ENCODE results near the gene BLOC1S1. TPM values are rescaled to one million over a fixed set of nuclear protein-coding genes. Genes with fewer than 3 reads are reported as not detected.

Gene BLOC1S1
- total and polyA plus RNA-seq, 10 of the 15 experiments (the other 5 are each of a cell fraction or from before 2014, with no cell fraction given), result 126 to 285 (median 166) TPM

DNA sequence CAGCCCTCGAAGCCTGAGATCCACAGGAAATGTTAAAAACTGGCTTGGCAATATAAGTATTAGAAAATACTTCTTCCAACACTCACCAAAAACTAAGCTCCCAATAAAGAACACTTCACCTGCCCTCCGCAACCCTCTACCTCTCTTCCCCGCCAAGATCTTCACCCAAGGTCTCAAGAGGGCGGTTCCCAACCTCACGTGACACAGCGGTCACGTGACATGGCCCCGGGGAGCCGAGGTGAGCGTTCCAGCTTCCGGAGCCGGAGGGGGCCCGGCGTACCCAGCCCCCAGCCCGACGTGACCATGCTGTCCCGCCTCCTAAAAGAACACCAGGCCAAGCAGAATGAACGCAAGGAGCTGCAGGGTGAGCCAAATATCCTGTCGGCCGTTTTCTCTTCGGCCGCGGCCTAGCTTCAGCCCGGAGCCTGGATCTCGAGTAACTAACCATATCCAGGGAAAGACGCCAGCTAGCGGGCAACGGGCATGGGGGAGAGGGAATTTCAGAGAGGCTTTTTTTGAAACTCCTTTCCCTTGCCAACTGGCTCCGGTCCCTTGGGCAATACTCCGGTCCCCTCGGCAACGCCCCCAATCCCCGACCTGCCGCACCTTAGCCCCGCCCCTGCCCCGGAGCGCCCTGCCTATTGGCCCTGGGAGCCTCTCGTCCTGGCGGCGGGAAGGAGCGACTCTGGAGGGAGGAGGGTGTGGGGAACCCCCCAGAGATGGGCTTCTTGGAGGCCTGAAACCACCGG is at the start of gene BLOC1S1 (continued):
- TF ChIP-seq, protein P1, sequence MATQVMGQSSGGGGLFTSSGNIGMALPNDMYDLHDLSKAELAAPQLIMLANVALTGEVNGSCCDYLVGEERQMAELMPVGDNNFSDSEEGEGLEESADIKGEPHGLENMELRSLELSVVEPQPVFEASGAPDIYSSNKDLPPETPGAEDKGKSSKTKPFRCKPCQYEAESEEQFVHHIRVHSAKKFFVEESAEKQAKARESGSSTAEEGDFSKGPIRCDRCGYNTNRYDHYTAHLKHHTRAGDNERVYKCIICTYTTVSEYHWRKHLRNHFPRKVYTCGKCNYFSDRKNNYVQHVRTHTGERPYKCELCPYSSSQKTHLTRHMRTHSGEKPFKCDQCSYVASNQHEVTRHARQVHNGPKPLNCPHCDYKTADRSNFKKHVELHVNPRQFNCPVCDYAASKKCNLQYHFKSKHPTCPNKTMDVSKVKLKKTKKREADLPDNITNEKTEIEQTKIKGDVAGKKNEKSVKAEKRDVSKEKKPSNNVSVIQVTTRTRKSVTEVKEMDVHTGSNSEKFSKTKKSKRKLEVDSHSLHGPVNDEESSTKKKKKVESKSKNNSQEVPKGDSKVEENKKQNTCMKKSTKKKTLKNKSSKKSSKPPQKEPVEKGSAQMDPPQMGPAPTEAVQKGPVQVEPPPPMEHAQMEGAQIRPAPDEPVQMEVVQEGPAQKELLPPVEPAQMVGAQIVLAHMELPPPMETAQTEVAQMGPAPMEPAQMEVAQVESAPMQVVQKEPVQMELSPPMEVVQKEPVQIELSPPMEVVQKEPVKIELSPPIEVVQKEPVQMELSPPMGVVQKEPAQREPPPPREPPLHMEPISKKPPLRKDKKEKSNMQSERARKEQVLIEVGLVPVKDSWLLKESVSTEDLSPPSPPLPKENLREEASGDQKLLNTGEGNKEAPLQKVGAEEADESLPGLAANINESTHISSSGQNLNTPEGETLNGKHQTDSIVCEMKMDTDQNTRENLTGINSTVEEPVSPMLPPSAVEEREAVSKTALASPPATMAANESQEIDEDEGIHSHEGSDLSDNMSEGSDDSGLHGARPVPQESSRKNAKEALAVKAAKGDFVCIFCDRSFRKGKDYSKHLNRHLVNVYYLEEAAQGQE (IDR thresholded peaks at IDR 0.05; ENCODE audit: low read depth, low read length), result no peak
- no peak for TF ChIP-seq SUZ12 (IDR thresholded peaks at IDR 0.05; ENCODE audit: unreplicated experiment)
- TF ChIP-seq, protein P2, sequence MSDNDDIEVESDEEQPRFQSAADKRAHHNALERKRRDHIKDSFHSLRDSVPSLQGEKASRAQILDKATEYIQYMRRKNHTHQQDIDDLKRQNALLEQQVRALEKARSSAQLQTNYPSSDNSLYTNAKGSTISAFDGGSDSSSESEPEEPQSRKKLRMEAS (IDR thresholded peaks at IDR 0.05; ENCODE audit: low read depth, low read length), result peak; percentile 88
- TF ChIP-seq NFIC (IDR thresholded peaks at IDR 0.05; ENCODE audit: low read depth, low read length), result peak; percentile 97
- TF ChIP-seq CHD2 (IDR thresholded peaks at IDR 0.05; ENCODE audit: borderline replicate concordance, low read depth, low read length), result no peak
- 0 out of 2 replicates have a peak, but pooled peaks have one; percentile 50 for TF ChIP-seq TBL1XR1 (IDR thresholded peaks at IDR 0.05; ENCODE audit: low read depth, low read length)
- TF ChIP-seq ZNF24 (IDR thresholded peaks at IDR 0.05), result no peak
- no peak for TF ChIP-seq EP300 (IDR thresholded peaks at IDR 0.05; ENCODE audit: borderline replicate concordance in 1 of 2, control insufficient read depth in 1 of 2, low read depth in 2 of 2, low read length in 2 of 2)
- 0 out of 2 replicates have a peak, but pooled peaks have one; percentile 26 for TF ChIP-seq RAD21 (IDR thresholded peaks at IDR 0.05; ENCODE audit: insufficient read depth, low read depth, low read length)
- TF ChIP-seq, protein P3, sequence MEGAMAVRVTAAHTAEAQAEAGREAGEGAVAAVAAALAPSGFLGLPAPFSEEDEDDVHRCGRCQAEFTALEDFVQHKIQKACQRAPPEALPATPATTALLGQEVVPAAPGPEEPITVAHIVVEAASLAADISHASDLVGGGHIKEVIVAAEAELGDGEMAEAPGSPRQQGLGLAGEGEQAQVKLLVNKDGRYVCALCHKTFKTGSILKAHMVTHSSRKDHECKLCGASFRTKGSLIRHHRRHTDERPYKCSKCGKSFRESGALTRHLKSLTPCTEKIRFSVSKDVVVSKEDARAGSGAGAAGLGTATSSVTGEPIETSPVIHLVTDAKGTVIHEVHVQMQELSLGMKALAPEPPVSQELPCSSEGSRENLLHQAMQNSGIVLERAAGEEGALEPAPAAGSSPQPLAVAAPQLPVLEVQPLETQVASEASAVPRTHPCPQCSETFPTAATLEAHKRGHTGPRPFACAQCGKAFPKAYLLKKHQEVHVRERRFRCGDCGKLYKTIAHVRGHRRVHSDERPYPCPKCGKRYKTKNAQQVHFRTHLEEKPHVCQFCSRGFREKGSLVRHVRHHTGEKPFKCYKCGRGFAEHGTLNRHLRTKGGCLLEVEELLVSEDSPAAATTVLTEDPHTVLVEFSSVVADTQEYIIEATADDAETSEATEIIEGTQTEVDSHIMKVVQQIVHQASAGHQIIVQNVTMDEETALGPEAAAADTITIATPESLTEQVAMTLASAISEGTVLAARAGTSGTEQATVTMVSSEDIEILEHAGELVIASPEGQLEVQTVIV (IDR thresholded peaks at IDR 0.05; ENCODE audit: borderline replicate concordance, partially characterized antibody), result peak; percentile 49
- peak; percentile 51; the same call in 1 of the 2 replicates for TF ChIP-seq ATF7 (IDR thresholded peaks at IDR 0.05; ENCODE audit: low read depth)
- peak; percentile 87; the same call in 1 of the 2 replicates for TF ChIP-seq GATAD2B (conservative IDR thresholded peaks at IDR 0.05; ENCODE audit: low read depth)
- TF ChIP-seq RELA (IDR thresholded peaks at IDR 0.05; ENCODE audit: borderline replicate concordance, partially characterized antibody), result peak; percentile 95
- TF ChIP-seq ZBED1 (IDR thresholded peaks at IDR 0.05; ENCODE audit: borderline replicate concordance), result no peak
- no peak for TF ChIP-seq JUND (IDR thresholded peaks at IDR 0.05; ENCODE audit: low read depth, low read length)
- peak; percentile 72 for TF ChIP-seq RUNX3 (IDR thresholded peaks at IDR 0.05; ENCODE audit: low read length)
- TF ChIP-seq, protein P4, sequence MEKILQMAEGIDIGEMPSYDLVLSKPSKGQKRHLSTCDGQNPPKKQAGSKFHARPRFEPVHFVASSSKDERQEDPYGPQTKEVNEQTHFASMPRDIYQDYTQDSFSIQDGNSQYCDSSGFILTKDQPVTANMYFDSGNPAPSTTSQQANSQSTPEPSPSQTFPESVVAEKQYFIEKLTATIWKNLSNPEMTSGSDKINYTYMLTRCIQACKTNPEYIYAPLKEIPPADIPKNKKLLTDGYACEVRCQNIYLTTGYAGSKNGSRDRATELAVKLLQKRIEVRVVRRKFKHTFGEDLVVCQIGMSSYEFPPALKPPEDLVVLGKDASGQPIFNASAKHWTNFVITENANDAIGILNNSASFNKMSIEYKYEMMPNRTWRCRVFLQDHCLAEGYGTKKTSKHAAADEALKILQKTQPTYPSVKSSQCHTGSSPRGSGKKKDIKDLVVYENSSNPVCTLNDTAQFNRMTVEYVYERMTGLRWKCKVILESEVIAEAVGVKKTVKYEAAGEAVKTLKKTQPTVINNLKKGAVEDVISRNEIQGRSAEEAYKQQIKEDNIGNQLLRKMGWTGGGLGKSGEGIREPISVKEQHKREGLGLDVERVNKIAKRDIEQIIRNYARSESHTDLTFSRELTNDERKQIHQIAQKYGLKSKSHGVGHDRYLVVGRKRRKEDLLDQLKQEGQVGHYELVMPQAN (conservative IDR thresholded peaks at IDR 0.05), result peak; percentile 99
- TF ChIP-seq LARP7 (IDR thresholded peaks at IDR 0.05), result peak; percentile 80
- no peak for TF ChIP-seq KAT2A (conservative IDR thresholded peaks at IDR 0.05; ENCODE audit: control insufficient read depth, low read depth, low read length)
- TF ChIP-seq CHD4 (IDR thresholded peaks at IDR 0.05), result no peak
- TF ChIP-seq SREBF2 (IDR thresholded peaks at IDR 0.05; ENCODE audit: low read length), result no peak

Measured in GM12878 (cell line).